ENCODE measurements around the gene UBAC1.

UBAC1 gene

DNA sequence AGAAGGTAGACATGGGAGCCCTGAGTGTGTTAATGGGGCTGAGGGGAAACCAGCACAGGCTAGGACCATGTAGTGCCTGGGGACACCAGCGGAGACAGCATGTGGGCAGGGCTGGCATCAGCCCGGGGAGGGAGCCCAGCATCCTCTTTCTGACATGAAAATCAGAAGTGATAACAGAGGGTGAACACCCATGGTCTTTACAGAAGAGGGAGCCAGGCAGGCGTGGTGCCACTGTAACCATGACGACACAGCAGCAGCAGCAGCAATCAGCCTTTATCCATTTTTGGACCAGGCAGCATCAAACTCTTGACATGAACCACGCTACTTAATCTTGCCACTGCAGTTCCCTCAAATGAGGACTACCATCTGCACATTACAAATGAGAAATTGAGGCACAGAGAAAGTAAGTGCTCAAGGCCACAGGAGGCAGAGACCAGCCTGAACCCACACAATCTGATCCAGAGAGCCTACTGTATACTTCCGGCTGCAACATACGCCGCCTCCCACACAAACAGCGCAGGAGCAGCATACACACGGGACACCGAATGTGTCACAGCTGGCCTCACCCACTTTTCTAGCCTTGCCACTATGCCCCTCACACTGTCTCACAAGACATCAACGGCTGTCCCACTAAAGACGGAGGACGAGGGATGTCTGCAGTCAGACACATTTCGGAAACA is 77.6 kb downstream of the UBAC1 start:
- no peak for DNase-seq (ENCODE audit: low read depth)

Data from T-helper 22 cell (primary cell).